GM10266 (cell line): ENCODE measurements around the gene QDPR.
"Not testable (repeated sequence)": the region's sequence is repeated elsewhere in the genome, so short reads cannot be mapped to it uniquely, and the experiment has no call there.

ENCODE experiments used
- DNase-seq: peaks from one replicate; pipeline ENCODE4 v3.0.0; 2012; ENCODE audit errors: extremely low spot score
- CTCF ChIP-seq: IDR thresholded peaks from 2 replicates; pipeline ENCODE4 v1.5.1; 2012; ENCODE audit warnings: mild to moderate bottlenecking, low read depth; ENCODE audit not compliant: control insufficient read depth, insufficient read depth; ENCODE audit errors: missing control alignments

The QDPR gene

GRCh38 chr4:17447675-17448298 lies 64.1 kb downstream of the QDPR start:
- TF ChIP-seq CTCF: peak; percentile 71
- DNase-seq: peak; percentile 58

GRCh38 chr4:17447056-17447455 lies 64.8 kb downstream of the QDPR start:
- TF ChIP-seq CTCF: no peak
- no peak for DNase-seq

- DNase-seq: not testable (repeated sequence)
Measured at GRCh38 chr4:17442477-17442876, 69.4 kb downstream of the QDPR start.

- TF ChIP-seq CTCF: no peak
- no peak for DNase-seq
Measured at GRCh38 chr4:17437396-17437795, 74.5 kb downstream of the QDPR start.

- DNase-seq: no peak
- TF ChIP-seq CTCF: no peak
Measured at GRCh38 chr4:17436750-17437090, 75.2 kb downstream of the QDPR start.
